Measurements from ENCODE around the gene CDCA5.

Gene CDCA5

DNA sequence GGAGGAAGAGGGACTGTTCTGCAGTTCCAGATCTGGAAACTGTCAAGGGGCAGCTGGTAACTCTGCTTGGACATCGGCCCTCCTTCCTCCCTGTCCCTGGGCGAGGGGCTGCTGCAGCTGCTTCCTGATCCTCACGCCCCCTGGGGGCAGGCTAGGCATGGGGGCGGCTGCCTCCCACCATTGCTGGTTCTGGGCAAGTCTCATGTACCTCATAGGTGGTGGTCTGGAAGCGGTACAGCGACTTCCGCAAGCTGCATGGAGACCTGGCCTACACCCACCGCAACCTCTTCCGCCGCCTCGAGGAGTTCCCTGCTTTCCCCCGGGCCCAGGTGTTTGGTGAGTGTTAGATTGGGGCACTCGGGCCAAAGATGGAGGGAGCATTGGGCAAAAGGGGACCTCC, 51.6 kb downstream of the CDCA5 start:
- no peak for DNase-seq (ENCODE audit: low spot score)
- TF ChIP-seq, protein P1, sequence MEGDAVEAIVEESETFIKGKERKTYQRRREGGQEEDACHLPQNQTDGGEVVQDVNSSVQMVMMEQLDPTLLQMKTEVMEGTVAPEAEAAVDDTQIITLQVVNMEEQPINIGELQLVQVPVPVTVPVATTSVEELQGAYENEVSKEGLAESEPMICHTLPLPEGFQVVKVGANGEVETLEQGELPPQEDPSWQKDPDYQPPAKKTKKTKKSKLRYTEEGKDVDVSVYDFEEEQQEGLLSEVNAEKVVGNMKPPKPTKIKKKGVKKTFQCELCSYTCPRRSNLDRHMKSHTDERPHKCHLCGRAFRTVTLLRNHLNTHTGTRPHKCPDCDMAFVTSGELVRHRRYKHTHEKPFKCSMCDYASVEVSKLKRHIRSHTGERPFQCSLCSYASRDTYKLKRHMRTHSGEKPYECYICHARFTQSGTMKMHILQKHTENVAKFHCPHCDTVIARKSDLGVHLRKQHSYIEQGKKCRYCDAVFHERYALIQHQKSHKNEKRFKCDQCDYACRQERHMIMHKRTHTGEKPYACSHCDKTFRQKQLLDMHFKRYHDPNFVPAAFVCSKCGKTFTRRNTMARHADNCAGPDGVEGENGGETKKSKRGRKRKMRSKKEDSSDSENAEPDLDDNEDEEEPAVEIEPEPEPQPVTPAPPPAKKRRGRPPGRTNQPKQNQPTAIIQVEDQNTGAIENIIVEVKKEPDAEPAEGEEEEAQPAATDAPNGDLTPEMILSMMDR (IDR thresholded peaks at IDR 0.05; ENCODE audit: extremely low read depth, missing control alignments): no peak
